K562 (cell line): Measurements from ENCODE around the gene TDRD6. TPM values are rescaled to one million over a fixed set of nuclear protein-coding genes. Genes with fewer than 3 reads are reported as not detected.
A peak's percentile ranks its signal among the peaks of the same experiment; 100 is the strongest.

Source experiments
- ATAC-seq: fragments of 200-7000 bp; cut with Tn5 transposase; 3 replicates; pipeline ENCODE4 v1.9.1; 2020; ENCODE audit warnings: moderate library complexity
- BruUV-seq: library from RNA; stranded (reverse); fragments of 400-500 nt; replicated peaks from 2 replicates; lab custom pipeline; 2021; lab: Mats Ljungman, UMichigan
- CTCF ChIA-PET: fragments of 300-600 bp; formaldehyde crosslinking; extraction: SDS; loops from one replicate; lab custom pipeline; 2021; ENCODE audit warnings: low intra/inter-chr PET ratio; lab: Yijun Ruan, JAX
- POLR2A ChIA-PET: fragments of 300-600, 350-650 bp; sonication (Branson Sonifier 250); formaldehyde crosslinking; extraction: SDS; loops from one replicate; lab custom pipeline; 2021; ENCODE audit warnings: antibody characterized with exemption, inconsistent platforms; lab: Yijun Ruan, JAX
- DNase-seq, 4 experiments: peaks; one replicate each; pipeline versions ENCODE4 v3.0.0 to v3.0.0-alpha.2; 2011 to 2018; ENCODE audit warnings: low spot score in 3 of 4, mixed read lengths in 3 of 4; ENCODE audit errors: extremely low read depth in 1 of 4
- FAIRE-seq: peaks from 2 replicates; lab custom pipeline; 2011; peaks lifted over from hg19 to GRCh38; lab: Jason Lieb, UNC
- H2AFZ ChIP-seq: 2 replicates; pipeline ENCODE4 v1.6.0; 2011; ENCODE audit warnings: low read depth, low read length, control low read depth, inconsistent platforms
- H3K27ac ChIP-seq: fragments of 200-600 bp; 3 replicates; pipeline ENCODE4 v1.8.0; 2011; ENCODE audit warnings: low read depth, mild to moderate bottlenecking, control low read depth, inconsistent platforms, low read length, moderate library complexity, mixed read lengths; ENCODE audit errors: extremely low read depth
- H3K27me3 ChIP-seq, 2 experiments: fragments of 300-600 bp in 1 of 2; 2 replicates in 1 of 2; 3 replicates in 1 of 2; pipeline versions ENCODE4 v1.6.0 to v1.8.0; 2011; ENCODE audit warnings: inconsistent platforms in 2 of 2, low read length in 2 of 2, mild to moderate bottlenecking in 1 of 2, mixed read lengths in 1 of 2, moderate library complexity in 1 of 2; ENCODE audit not compliant: control insufficient read depth in 2 of 2, insufficient read depth in 2 of 2
- H3K36me3 ChIP-seq: fragments of 300-600 bp; 3 replicates; pipeline ENCODE4 v1.8.0; 2011; ENCODE audit warnings: mild to moderate bottlenecking, low read length, inconsistent platforms; ENCODE audit not compliant: control insufficient read depth, insufficient read depth
- H3K4me1 ChIP-seq, 2 experiments: fragments of 200-600 bp in 1 of 2; replicated peaks in 1 of 2; 2 replicates in 1 of 2; 3 replicates in 1 of 2; pipeline versions ENCODE4 v1.5.1 to v1.8.0; 2011; ENCODE audit warnings: inconsistent platforms in 2 of 2, low read length in 2 of 2, mild to moderate bottlenecking in 1 of 2, mixed read lengths in 1 of 2, moderate library complexity in 1 of 2; ENCODE audit not compliant: control insufficient read depth in 2 of 2, insufficient read depth in 2 of 2
- H3K4me2 ChIP-seq: 2 replicates; pipeline ENCODE4 v1.6.1; 2011; ENCODE audit warnings: low read length, control low read depth, inconsistent platforms, mixed read lengths; ENCODE audit not compliant: insufficient read depth
- H3K4me3 ChIP-seq: fragments of 200-600 bp; sonication (generic), shearing (Covaris generic); 2 replicates; pipeline ENCODE4 v1.5.1; 2016; ENCODE audit warnings: control low read depth, inconsistent platforms
- H3K79me2 ChIP-seq: fragments of 200-600 bp; 3 replicates; pipeline ENCODE4 v1.8.0; 2011; ENCODE audit warnings: low read length, inconsistent platforms; ENCODE audit not compliant: control insufficient read depth, insufficient read depth
- H3K9ac ChIP-seq, 2 experiments: 2 replicates each; pipeline versions ENCODE4 v1.6.0 to v1.6.1; 2011; ENCODE audit warnings: low read depth in 2 of 2, low read length in 2 of 2, control low read depth in 1 of 2, inconsistent platforms in 1 of 2, mild to moderate bottlenecking in 1 of 2, mixed read lengths in 1 of 2; ENCODE audit not compliant: insufficient read depth in 1 of 2
- H3K9me1 ChIP-seq: one replicate; pipeline ENCODE4 v1.6.0; 2011; ENCODE audit warnings: inconsistent platforms, mild to moderate bottlenecking, low read length, moderate library complexity; ENCODE audit not compliant: control insufficient read depth, insufficient read depth
- H3K9me3 ChIP-seq: replicated peaks from 2 replicates; pipeline ENCODE4 v1.5.1; 2011; ENCODE audit warnings: low read depth, low read length, inconsistent platforms; ENCODE audit not compliant: control insufficient read depth, insufficient read depth
- H4K20me1 ChIP-seq: replicated peaks from 2 replicates; pipeline ENCODE4 v1.6.1; 2011; ENCODE audit warnings: low read length, inconsistent platforms, mixed read lengths; ENCODE audit not compliant: control insufficient read depth, insufficient read depth
- DPF2 ChIP-seq: fragments of 450-650 bp; IDR thresholded peaks from 2 replicates; pipeline ENCODE4 v1.6.1; 2016
- HNRNPK ChIP-seq: fragments of 200-400 bp; formaldehyde crosslinking; IDR thresholded peaks from one replicate; pipeline ENCODE4 v1.6.1; 2018; ENCODE audit warnings: mild to moderate bottlenecking, low read depth, low read length; ENCODE audit not compliant: poor library complexity, severe bottlenecking
- LCOR ChIP-seq: sonication (generic); formaldehyde crosslinking; IDR thresholded peaks from 2 replicates; pipeline ENCODE4 v1.8.0; 2022; ENCODE audit warnings: mild to moderate bottlenecking, missing genetic modification reagents
- MBD2 ChIP-seq: sonication (generic); IDR thresholded peaks from 2 replicates; pipeline ENCODE4 v1.6.1; 2016; ENCODE audit warnings: low read depth, borderline replicate concordance
- MYNN ChIP-seq, 2 experiments: sonication (generic); formaldehyde crosslinking in 1 of 2; IDR thresholded peaks; 2 replicates each; pipeline versions ENCODE4 v1.5.0 to v1.6.1; 2016 to 2020; ENCODE audit warnings: antibody characterized with exemption in 1 of 2, missing genetic modification reagents in 1 of 2
- PATZ1 ChIP-seq: fragments of 250-450 bp; sonication (Bioruptor Pico); IDR thresholded peaks from 2 replicates; pipeline ENCODE4 v1.5.0; 2020; ENCODE audit warnings: mild to moderate bottlenecking, borderline replicate concordance
- ZNF445 ChIP-seq: fragments of 250-450 bp; sonication (Bioruptor Pico); IDR thresholded peaks from 2 replicates; pipeline ENCODE4 v1.4.0; 2020; ENCODE audit warnings: low read depth, mild to moderate bottlenecking, moderate library complexity
- ZNF586 ChIP-seq: fragments of 450-650 bp; formaldehyde crosslinking; conservative IDR thresholded peaks from 2 replicates; pipeline ENCODE4 v1.4.0; 2020; ENCODE audit warnings: mild to moderate bottlenecking, moderate library complexity
- ZNF644 ChIP-seq: fragments of 200-800 bp; sonication (Bioruptor generic); IDR thresholded peaks from 2 replicates; pipeline ENCODE4 v1.6.1; 2016; ENCODE audit warnings: low read depth, missing genetic modification characterization, missing compliant biosample characterization
- WGBS: fragments of 100-300 bp; shearing (Covaris generic); methylation state at CpG from one replicate; pipeline ENCODE4 v1.1.6; 2016; ENCODE audit warnings: low coverage, mixed read lengths; ENCODE audit not compliant: insufficient coverage; ENCODE audit errors: missing lambda C conversion rate; 5-methylcytosine and 5-hydroxymethylcytosine counted together
- in situ Hi-C: fragments of 300-500 bp; cut with MboI; formaldehyde crosslinking; loops from 4 replicates; pipeline ENCODE4 v1.15.0; 2018; ENCODE audit warnings: inconsistent platforms, mixed read lengths
- intact Hi-C: fragments of 100-400 bp; cut with micrococcal nuclease; formaldehyde crosslinking; loops from 2 replicates; pipeline ENCODE4 v1.14.2; 2022
- polyA plus RNA-seq, 8 experiments: library from polyadenylated mRNA; depleted of rRNA in 4 of 8; stranded (reverse) in 5 of 8; unstranded in 3 of 8; fragments of >200 nt; fragmentation: Nextera tagmentation in 2 of 8; fragmentation: Illumina TruSeq in 1 of 8; extraction: Ambion mirVana in 2 of 8; extraction: Trizol in 1 of 8; gene quantifications; 2 replicates each; pipeline versions ENCODE4 v1.2.1 to v1.2.3, GENCODE V29; 2011 to 2014; ENCODE audit warnings: inconsistent platforms in 1 of 8, missing spikeins in 1 of 8
- total RNA-seq, 7 experiments: library from RNA; depleted of rRNA in 6 of 7; stranded (reverse); fragments of >200 nt in 6 of 7; fragmentation: Illumina TruSeq in 2 of 7; extraction: Trizol in 2 of 7; gene quantifications; 2 replicates each; pipeline versions ENCODE4 v1.2.1 to v1.2.3, GENCODE V29; 2011 to 2021; ENCODE audit warnings: low replicate concordance in 1 of 7
- TF ChIP-seq, protein P1 (sequence below): sonication (generic); formaldehyde crosslinking; IDR thresholded peaks from 2 replicates; pipeline ENCODE4 v1.8.1; 2023; ENCODE audit warnings: missing genetic modification reagents, mild to moderate bottlenecking, borderline replicate concordance
- TF ChIP-seq, protein P2 (sequence below): fragments of 250-450 bp; sonication (Bioruptor Pico); IDR thresholded peaks from 2 replicates; pipeline ENCODE4 v1.8.0; 2022; ENCODE audit warnings: inconsistent platforms

The TDRD6 gene
- total and polyA plus RNA-seq, 9 of the 15 experiments (the other 6 are each of a cell fraction or from before 2014, with no cell fraction given): under 0.01 to 0.53 (median 0.14) TPM; not detected in 1

GRCh38 chr6:46648869-46649492, 38.7 kb upstream of the TDRD6 start:
- CTCF ChIA-PET: no interaction called here
- no peaks in the 10 kb centered on the region for H3K79me2 ChIP-seq
- no TSS peak for BruUV-seq
- peak; percentile 11 for FAIRE-seq
- WGBS: under 1% methylated on average over 5 of the region's 5 CpGs
- ATAC-seq: no peak
- H3K27me3 ChIP-seq: peaks cover 2 to 11% of the 10 kb centered on the region in 2 experiments; a peak in 3 of 5 replicates
- H3K4me3 ChIP-seq: no peak overlapping the region
- no peaks in the 10 kb centered on the region for H3K9me1 ChIP-seq
- H3K4me1 ChIP-seq: peaks cover 0 to 10% of the 10 kb centered on the region in 2 experiments; a peak in 2 of 5 replicates
- no peak overlapping the region for H3K27ac ChIP-seq
- in situ Hi-C loops (no loop called here), intact Hi-C loops (no loop called here)
- no peak for DNase-seq
- H3K9ac ChIP-seq: no peak overlapping the region
- H3K4me2 ChIP-seq: no peak overlapping the region
- no peaks in the 10 kb centered on the region for H3K9me3 ChIP-seq
- no peaks in the 10 kb centered on the region for H4K20me1 ChIP-seq
- POLR2A ChIA-PET: no interaction called here
- H3K36me3 ChIP-seq: no peaks in the 10 kb centered on the region
- no peak overlapping the region for H2AFZ ChIP-seq
- no peak for TF ChIP-seq ZNF586
- TF ChIP-seq PATZ1 (CRISPR knock-in tag): no peak
- no peak for TF ChIP-seq MBD2
- no peak for TF ChIP-seq MYNN (IDR thresholded peaks at IDR 0.05)
- TF ChIP-seq MYNN (CRISPR knock-in tag; IDR thresholded peaks at IDR 0.05): no peak
- no peak for TF ChIP-seq DPF2
- TF ChIP-seq, protein P1, sequence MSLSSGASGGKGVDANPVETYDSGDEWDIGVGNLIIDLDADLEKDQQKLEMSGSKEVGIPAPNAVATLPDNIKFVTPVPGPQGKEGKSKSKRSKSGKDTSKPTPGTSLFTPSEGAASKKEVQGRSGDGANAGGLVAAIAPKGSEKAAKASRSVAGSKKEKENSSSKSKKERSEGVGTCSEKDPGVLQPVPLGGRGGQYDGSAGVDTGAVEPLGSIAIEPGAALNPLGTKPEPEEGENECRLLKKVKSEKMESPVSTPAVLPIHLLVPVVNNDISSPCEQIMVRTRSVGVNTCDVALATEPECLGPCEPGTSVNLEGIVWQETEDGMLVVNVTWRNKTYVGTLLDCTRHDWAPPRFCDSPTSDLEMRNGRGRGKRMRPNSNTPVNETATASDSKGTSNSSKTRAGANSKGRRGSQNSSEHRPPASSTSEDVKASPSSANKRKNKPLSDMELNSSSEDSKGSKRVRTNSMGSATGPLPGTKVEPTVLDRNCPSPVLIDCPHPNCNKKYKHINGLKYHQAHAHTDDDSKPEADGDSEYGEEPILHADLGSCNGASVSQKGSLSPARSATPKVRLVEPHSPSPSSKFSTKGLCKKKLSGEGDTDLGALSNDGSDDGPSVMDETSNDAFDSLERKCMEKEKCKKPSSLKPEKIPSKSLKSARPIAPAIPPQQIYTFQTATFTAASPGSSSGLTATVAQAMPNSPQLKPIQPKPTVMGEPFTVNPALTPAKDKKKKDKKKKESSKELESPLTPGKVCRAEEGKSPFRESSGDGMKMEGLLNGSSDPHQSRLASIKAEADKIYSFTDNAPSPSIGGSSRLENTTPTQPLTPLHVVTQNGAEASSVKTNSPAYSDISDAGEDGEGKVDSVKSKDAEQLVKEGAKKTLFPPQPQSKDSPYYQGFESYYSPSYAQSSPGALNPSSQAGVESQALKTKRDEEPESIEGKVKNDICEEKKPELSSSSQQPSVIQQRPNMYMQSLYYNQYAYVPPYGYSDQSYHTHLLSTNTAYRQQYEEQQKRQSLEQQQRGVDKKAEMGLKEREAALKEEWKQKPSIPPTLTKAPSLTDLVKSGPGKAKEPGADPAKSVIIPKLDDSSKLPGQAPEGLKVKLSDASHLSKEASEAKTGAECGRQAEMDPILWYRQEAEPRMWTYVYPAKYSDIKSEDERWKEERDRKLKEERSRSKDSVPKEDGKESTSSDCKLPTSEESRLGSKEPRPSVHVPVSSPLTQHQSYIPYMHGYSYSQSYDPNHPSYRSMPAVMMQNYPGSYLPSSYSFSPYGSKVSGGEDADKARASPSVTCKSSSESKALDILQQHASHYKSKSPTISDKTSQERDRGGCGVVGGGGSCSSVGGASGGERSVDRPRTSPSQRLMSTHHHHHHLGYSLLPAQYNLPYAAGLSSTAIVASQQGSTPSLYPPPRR (CRISPR knock-in tag): no peak
- no peak for TF ChIP-seq HNRNPK
- TF ChIP-seq ZNF644: no peak
- TF ChIP-seq, protein P2, sequence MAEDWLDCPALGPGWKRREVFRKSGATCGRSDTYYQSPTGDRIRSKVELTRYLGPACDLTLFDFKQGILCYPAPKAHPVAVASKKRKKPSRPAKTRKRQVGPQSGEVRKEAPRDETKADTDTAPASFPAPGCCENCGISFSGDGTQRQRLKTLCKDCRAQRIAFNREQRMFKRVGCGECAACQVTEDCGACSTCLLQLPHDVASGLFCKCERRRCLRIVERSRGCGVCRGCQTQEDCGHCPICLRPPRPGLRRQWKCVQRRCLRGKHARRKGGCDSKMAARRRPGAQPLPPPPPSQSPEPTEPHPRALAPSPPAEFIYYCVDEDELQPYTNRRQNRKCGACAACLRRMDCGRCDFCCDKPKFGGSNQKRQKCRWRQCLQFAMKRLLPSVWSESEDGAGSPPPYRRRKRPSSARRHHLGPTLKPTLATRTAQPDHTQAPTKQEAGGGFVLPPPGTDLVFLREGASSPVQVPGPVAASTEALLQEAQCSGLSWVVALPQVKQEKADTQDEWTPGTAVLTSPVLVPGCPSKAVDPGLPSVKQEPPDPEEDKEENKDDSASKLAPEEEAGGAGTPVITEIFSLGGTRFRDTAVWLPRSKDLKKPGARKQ: no peak
- no peak for TF ChIP-seq LCOR (CRISPR knock-in tag)
- TF ChIP-seq ZNF445: no peak
